Neural crest cell (in vitro differentiated cells): Measurements from ENCODE around the gene RBPJ. TPM values are rescaled to one million over a fixed set of nuclear protein-coding genes. Genes with fewer than 3 reads are reported as not detected.

Source experiments
- DNase-seq: peaks from one replicate; pipeline ENCODE4 v3.0.0; 2021; ENCODE audit warnings: low read depth, mixed read lengths, low spot score
- H3K27ac Mint-ChIP-seq: one replicate; pipeline ENCODE4 v1.8.0; 2021; ENCODE audit warnings: mild to moderate bottlenecking, mixed read lengths; ENCODE audit not compliant: unreplicated experiment
- H3K27me3 Mint-ChIP-seq: 2 replicates; pipeline ENCODE4 v1.8.0; 2021; ENCODE audit warnings: low read depth, mild to moderate bottlenecking, mixed read lengths
- H3K36me3 Mint-ChIP-seq: 2 replicates; pipeline ENCODE4 v1.8.0; 2021; ENCODE audit warnings: low read depth, mild to moderate bottlenecking, mixed read lengths
- H3K4me1 Mint-ChIP-seq: 2 replicates; pipeline ENCODE4 v1.8.0; 2021; ENCODE audit warnings: mixed read lengths
- H3K4me3 Mint-ChIP-seq: one replicate; pipeline ENCODE4 v1.8.0; 2021; ENCODE audit warnings: mild to moderate bottlenecking, mixed read lengths
- H3K9me3 Mint-ChIP-seq: 2 replicates; pipeline ENCODE4 v1.8.0; 2021; ENCODE audit warnings: mixed read lengths
- CTCF ChIP-seq: fragments of 200-600 bp; sonication (generic); conservative IDR thresholded peaks from 2 replicates; pipeline ENCODE4 v1.5.0; 2021; ENCODE audit warnings: antibody characterized with exemption, mild to moderate bottlenecking
- total RNA-seq: library from RNA; stranded (reverse); gene quantifications from 2 replicates; pipeline ENCODE4 v1.2.1, GENCODE V29; 2021

RBPJ gene
- total RNA-seq, 1 donor from 2014 or later, result 76.4 TPM

- H3K27me3 Mint-ChIP-seq, result no peaks in the 10 kb centered on the region
- no peak for DNase-seq
- peaks cover 9% of the 10 kb centered on the region for H3K36me3 Mint-ChIP-seq
- TF ChIP-seq CTCF, result no peak
- H3K27ac Mint-ChIP-seq, result no peak overlapping the region
- no peaks in the 10 kb centered on the region for H3K9me3 Mint-ChIP-seq
- H3K4me3 Mint-ChIP-seq, result no peak overlapping the region
- peaks cover 5% of the 10 kb centered on the region for H3K4me1 Mint-ChIP-seq
Observed at GRCh38 chr4:26429910-26430309, 109.1 kb downstream of the RBPJ start.

GRCh38 chr4:26431461-26432180 is 110.8 kb downstream of the RBPJ start:
- no peaks in the 10 kb centered on the region for H3K9me3 Mint-ChIP-seq
- no peak overlapping the region for H3K4me3 Mint-ChIP-seq
- H3K27me3 Mint-ChIP-seq, result no peaks in the 10 kb centered on the region
- H3K36me3 Mint-ChIP-seq, result peaks cover 12% of the 10 kb centered on the region
- no peak overlapping the region for H3K27ac Mint-ChIP-seq
- no peak for TF ChIP-seq CTCF
- no peak for DNase-seq
- peaks cover 5% of the 10 kb centered on the region for H3K4me1 Mint-ChIP-seq

- Mint-ChIP-seq H3K27me3 (no peaks in the 10 kb centered on the region), H3K4me1 (peaks cover 5% of the 10 kb centered on the region), H3K9me3 (no peaks in the 10 kb centered on the region), H3K36me3 (peaks cover 11% of the 10 kb centered on the region), H3K27ac (no peak overlapping the region), H3K4me3 (no peak overlapping the region)
- no peak for DNase-seq
- no peak for TF ChIP-seq CTCF
Observed at GRCh38 chr4:26432419-26432818, 111.6 kb downstream of the RBPJ start.

GRCh38 chr4:26433556-26433955 is 112.7 kb downstream of the RBPJ start:
- H3K4me1 Mint-ChIP-seq, result peaks cover 5% of the 10 kb centered on the region
- peaks cover 11% of the 10 kb centered on the region for H3K36me3 Mint-ChIP-seq
- DNase-seq, result no peak
- H3K27ac Mint-ChIP-seq, result no peak overlapping the region
- no peak for TF ChIP-seq CTCF
- no peaks in the 10 kb centered on the region for H3K9me3 Mint-ChIP-seq
- H3K27me3 Mint-ChIP-seq, result no peaks in the 10 kb centered on the region
- H3K4me3 Mint-ChIP-seq, result no peak overlapping the region

GRCh38 chr4:26434030-26434639 is 113.3 kb downstream of the RBPJ start:
- no peak for DNase-seq
- Mint-ChIP-seq H3K36me3 (peaks cover 11% of the 10 kb centered on the region), H3K4me1 (peaks cover 5% of the 10 kb centered on the region), H3K27me3 (no peaks in the 10 kb centered on the region), H3K4me3 (no peak overlapping the region), H3K27ac (no peak overlapping the region), H3K9me3 (no peaks in the 10 kb centered on the region)
- no peak for TF ChIP-seq CTCF
